Brain microvascular endothelial cell (primary cell): Measurements from ENCODE around the gene LRRIQ4.

Experiments used
- DNase-seq: peaks from one replicate; pipeline ENCODE4 v3.0.0-alpha.2; 2020
- H3K27ac ChIP-seq: fragments of 250-450 bp; sonication (Bioruptor Pico); 2 replicates; pipeline ENCODE4 v1.5.1; 2020; ENCODE audit warnings: mild to moderate bottlenecking, moderate library complexity
- H3K27me3 ChIP-seq: fragments of 250-450 bp; sonication (Bioruptor Pico); replicated peaks from 2 replicates; pipeline ENCODE4 v1.5.1; 2020; ENCODE audit warnings: mild to moderate bottlenecking
- H3K36me3 ChIP-seq: fragments of 250-450 bp; sonication (Bioruptor Pico); replicated peaks from 2 replicates; pipeline ENCODE4 v1.5.1; 2020; ENCODE audit warnings: mild to moderate bottlenecking
- H3K4me3 ChIP-seq: 2 replicates; pipeline ENCODE4 v1.5.1; 2011; ENCODE audit warnings: low read depth, mild to moderate bottlenecking, control low read depth, low read length, moderate library complexity
- in situ Hi-C: cut with HindIII; loops from 2 replicates; pipeline ENCODE4 v1.10.0; 2017; ENCODE audit warnings: low sequenced_read_pairs, low pct_ligation_motif_present
- TF ChIP-seq, protein P1 (sequence below): IDR thresholded peaks from 2 replicates; pipeline ENCODE4 v1.5.1; 2011; ENCODE audit warnings: low read depth, mild to moderate bottlenecking, moderate library complexity, low read length, control low read depth, inconsistent platforms; ENCODE audit errors: missing control alignments

The LRRIQ4 gene

DNA sequence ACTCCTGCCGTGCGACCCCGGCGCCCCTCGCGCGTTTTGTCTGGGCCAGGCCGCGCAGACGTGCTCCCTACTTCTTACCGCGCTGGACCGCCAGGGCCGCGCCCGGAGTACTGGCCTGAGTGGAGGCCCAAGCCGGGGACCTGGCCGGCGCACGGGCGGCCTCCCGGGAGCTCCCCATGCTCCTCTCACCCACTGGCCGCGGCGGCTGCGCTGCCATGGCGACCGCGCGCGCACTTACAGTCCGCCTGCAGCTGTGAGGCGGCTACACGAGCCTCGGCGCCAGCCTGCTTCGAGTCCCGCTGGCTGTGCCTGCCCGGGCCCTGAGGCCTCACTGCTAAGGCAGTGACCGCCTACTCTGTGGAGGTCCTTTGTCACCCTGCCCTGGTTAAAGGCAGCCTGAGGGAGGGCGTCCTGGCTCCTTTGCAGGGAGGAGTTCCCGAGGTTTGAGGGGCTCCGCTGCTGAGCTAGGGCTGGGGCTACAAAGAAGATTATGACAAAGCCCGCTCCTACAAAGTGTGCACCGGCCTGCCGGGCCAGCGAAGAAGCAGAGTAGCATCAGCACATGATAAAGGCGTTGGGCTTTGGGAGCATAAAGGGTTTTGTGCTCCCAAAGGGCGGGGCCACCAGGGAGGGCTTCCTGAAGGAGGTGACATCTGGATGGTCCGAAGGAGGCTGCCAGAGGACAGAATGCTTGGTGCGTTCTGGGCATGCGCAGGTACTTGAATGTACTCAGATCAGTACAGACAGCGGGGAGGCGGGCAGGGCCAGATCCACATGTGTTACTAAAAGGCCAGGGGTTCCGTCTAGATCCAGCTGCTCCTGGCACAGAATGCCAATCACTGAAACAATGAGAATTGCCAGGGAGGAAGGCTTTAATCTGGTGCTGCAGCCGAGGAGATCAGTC lies at the start of gene LRRIQ4, which contains the start of gene LRRC34:
TSS of gene LRRIQ4 (plus strand) at position 539 of the 904 bp plus-strand sequence. CDS start 9,052 bp downstream, outside the sequence.
TSS of gene LRRC34 (minus strand) at position 573 of the 904 bp plus-strand sequence. CDS start at position 217, 356 bp downstream.
- H3K36me3 ChIP-seq: no peaks in the 10 kb centered on the region
- peak within 1 kb of the TSS; percentile 49 for H3K27ac ChIP-seq
- in situ Hi-C loops: no loop called here
- no peaks in the 10 kb centered on the region for H3K27me3 ChIP-seq
- DNase-seq: peak; percentile 67
- TF ChIP-seq, protein P1, sequence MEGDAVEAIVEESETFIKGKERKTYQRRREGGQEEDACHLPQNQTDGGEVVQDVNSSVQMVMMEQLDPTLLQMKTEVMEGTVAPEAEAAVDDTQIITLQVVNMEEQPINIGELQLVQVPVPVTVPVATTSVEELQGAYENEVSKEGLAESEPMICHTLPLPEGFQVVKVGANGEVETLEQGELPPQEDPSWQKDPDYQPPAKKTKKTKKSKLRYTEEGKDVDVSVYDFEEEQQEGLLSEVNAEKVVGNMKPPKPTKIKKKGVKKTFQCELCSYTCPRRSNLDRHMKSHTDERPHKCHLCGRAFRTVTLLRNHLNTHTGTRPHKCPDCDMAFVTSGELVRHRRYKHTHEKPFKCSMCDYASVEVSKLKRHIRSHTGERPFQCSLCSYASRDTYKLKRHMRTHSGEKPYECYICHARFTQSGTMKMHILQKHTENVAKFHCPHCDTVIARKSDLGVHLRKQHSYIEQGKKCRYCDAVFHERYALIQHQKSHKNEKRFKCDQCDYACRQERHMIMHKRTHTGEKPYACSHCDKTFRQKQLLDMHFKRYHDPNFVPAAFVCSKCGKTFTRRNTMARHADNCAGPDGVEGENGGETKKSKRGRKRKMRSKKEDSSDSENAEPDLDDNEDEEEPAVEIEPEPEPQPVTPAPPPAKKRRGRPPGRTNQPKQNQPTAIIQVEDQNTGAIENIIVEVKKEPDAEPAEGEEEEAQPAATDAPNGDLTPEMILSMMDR: no peak
- peak within 1 kb of the TSS; percentile 65 for H3K4me3 ChIP-seq

DNA sequence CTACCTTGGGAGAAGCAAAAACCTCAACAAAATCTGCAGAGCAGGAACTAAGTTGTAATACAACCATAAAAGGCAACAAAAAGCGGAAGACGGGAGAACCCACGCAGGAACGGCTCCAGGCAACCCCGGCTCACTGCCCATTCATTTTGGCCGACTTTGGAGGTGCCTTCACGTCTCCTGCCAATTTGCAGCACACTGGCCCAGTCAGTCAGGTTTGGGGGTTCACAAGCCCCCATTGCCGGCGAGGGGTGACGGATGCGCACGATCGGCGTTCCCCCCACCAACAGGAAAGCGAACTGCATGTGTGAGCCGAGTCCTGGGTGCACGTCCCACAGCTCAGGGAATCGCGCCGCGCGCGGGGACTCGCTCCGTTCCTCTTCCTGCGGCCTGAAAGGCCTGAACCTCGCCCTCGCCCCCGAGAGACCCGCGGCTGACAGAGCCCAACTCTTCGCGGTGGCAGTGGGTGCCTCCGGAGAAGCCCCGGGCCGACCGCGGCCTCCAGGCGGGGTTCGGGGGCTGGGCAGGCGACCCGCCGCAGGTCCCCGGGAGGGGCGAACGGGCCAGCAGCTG lies 48.3 kb upstream of the LRRIQ4 start:
- Histone ChIP-seq H3K27ac (peak overlapping the region; percentile 75), H3K4me3 (peak overlapping the region; percentile 75), H3K36me3 (no peaks in the 10 kb centered on the region), H3K27me3 (no peaks in the 10 kb centered on the region)
- TF ChIP-seq, protein P1: no peak
- peak; percentile 29 for DNase-seq
- in situ Hi-C loops: no loop called here

DNA sequence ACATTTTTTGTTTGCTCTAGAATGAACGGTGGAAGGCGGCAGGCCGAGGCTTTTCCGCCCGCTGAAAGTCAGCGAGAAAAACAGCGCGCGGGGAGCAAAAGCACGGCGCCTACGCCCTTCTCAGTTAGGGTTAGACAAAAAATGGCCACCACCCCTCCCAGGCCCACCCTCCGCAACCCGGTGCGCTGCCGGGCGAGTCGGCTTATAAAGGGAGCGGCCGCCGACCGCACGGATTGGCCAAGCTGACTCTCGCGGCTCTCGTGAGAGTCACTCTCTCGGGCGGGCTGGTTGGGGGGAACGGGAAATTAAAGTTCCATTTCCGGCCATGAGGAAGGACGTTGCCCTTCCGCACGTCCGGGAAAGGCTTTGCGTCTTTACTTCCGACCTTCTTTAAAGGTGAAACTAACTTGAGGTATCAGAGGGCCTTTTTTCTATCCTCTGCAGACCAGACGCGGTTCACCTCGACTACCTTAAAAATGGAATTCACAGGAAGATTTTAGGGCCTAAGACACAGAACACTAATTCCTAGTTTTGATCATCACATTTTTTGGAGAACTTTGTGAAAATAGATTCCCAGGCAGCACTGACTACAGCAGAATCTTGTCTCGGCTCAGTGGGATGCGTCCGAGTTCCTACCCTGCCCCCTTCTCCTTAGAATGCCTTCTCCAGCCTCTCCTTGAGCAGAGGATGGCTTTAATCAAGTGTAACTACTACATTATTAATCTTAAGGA lies 47.6 kb upstream of the LRRIQ4 start, which contains the start of gene TERC:
TSS of gene TERC (minus strand) at position 179 of the 731 bp plus-strand sequence.
- Histone ChIP-seq H3K27me3 (no peaks in the 10 kb centered on the region), H3K36me3 (no peaks in the 10 kb centered on the region), H3K4me3 (peak within 1 kb of the TSS; percentile 75), H3K27ac (peak within 1 kb of the TSS; percentile 75)
- TF ChIP-seq, protein P1: no peak
- in situ Hi-C loops: no loop called here
- DNase-seq: peak; percentile 86

DNA sequence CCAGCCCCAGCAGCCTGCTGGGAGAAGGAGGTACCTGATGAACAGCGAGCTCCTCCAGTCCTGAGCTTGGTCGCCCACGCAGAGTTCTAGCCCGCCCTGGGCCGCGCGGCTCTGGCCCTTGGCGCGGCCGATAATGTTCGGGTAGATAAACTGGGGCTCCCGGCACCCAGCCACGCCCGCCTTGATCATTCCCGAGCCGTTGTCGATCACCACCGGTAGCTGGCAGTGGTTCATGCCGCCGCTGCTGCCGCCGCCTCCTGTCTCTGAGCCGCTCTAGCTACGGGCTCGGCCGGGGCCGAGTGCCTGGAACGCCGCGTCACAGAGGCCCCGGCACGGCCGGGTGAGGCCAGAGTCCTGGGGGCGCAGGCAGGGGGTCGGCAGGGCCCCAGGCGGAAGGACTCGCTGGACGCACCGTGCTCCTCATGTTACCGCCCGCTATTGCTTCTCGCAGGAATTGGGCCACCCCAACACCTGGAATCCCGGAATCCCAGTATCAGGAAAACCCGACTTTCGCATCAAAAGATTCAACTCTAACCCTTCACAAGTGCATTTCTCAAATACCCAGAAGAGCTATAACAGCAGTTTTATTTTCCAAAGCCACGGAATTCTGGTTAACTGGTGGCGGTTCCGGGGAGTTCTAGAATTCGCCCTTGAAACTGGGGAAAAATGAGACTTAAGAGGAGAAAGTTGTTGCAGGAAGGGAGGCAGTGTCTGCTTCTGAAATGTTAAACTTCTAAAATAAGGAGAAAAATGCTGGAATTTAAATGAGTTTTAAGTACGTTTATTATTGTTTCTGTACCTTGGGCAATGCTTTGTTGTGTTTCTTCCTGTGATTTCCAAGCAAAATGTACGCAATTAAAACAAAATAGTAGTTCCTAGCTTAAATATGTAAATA lies 43.1 kb upstream of the LRRIQ4 start, which contains the start of gene ACTRT3:
TSS of gene ACTRT3 (minus strand) at position 275 of the 895 bp plus-strand sequence. CDS start at position 234, 41 bp downstream.
- Histone ChIP-seq H3K36me3 (peaks cover 4% of the 10 kb centered on the region), H3K27ac (peak within 1 kb of the TSS; percentile 60), H3K27me3 (no peaks in the 10 kb centered on the region), H3K4me3 (peak within 1 kb of the TSS; percentile 76)
- DNase-seq: peak; percentile 59
- TF ChIP-seq, protein P1: no peak
- in situ Hi-C loops: no loop called here
